ENCODE results near the gene CABLES1. TPM values are rescaled to one million over a fixed set of nuclear protein-coding genes. Genes with fewer than 3 reads are reported as not detected.

CABLES1 gene
- total and polyA plus RNA-seq, 12 donors: 2.1 to 11.9 (median 5.3) TPM

GRCh38 chr18:23179416-23179815, 44.1 kb downstream of the CABLES1 start:
- no peaks in the 10 kb centered on the region for H3K36me3 ChIP-seq (replicated peaks in 1 of 2)
- H3K4me1 ChIP-seq (replicated peaks in 1 of 2): no peaks in the 10 kb centered on the region
- H3K4me3 ChIP-seq: no peak overlapping the region
- no peak for TF ChIP-seq CTCF (IDR thresholded peaks at IDR 0.05)
- TF ChIP-seq POLR2A (IDR thresholded peaks at IDR 0.05): no peak
- no peaks in the 10 kb centered on the region for H3K9me3 ChIP-seq (replicated peaks in 1 of 3)
- H3K27ac ChIP-seq: no peak overlapping the region
- intact Hi-C loops (cut with DNase I): loop anchor here in 1 of 2 donors (10.0 kb wide), 1 partner anchor 55 kb away; no protein-coding TSS in a partner anchor
- H3K27me3 ChIP-seq: no peaks in the 10 kb centered on the region
- no peak for DNase-seq
- 75 to 84% (median 80%) methylated on average over 6 of the region's 6 CpGs for whole genome bisulfite sequencing, 4 donors

- no peaks in the 10 kb centered on the region for H3K36me3 ChIP-seq (replicated peaks in 1 of 2)
- no peak for TF ChIP-seq CTCF (IDR thresholded peaks at IDR 0.05)
- no peak for TF ChIP-seq POLR2A (IDR thresholded peaks at IDR 0.05)
- intact Hi-C loops (cut with DNase I): loop anchor here in 1 of 2 donors (5.0 kb wide), 1 partner anchor 39 kb away; no protein-coding TSS in a partner anchor
- H3K9me3 ChIP-seq (replicated peaks in 1 of 3): no peaks in the 10 kb centered on the region
- H3K4me3 ChIP-seq: no peak overlapping the region
- H3K27ac ChIP-seq: no peak overlapping the region
- H3K4me1 ChIP-seq (replicated peaks in 1 of 2): no peaks in the 10 kb centered on the region
- DNase-seq: no peak
- no peaks in the 10 kb centered on the region for H3K27me3 ChIP-seq
Observed at GRCh38 chr18:23181547-23181946, 46.3 kb downstream of the CABLES1 start.

GRCh38 chr18:23182606-23183005, 47.3 kb downstream of the CABLES1 start:
- H3K36me3 ChIP-seq (replicated peaks in 1 of 2): no peaks in the 10 kb centered on the region
- no peak overlapping the region for H3K4me3 ChIP-seq
- 91 to 100% (median 94%) methylated on average over 4 to 9 of the region's 9 CpGs for WGBS, 4 donors
- H3K4me1 ChIP-seq (replicated peaks in 1 of 2): no peaks in the 10 kb centered on the region
- no peaks in the 10 kb centered on the region for H3K9me3 ChIP-seq (replicated peaks in 1 of 3)
- no peak overlapping the region for H3K27ac ChIP-seq
- no peaks in the 10 kb centered on the region for H3K27me3 ChIP-seq
- intact Hi-C loops (cut with DNase I): loop anchor here in 1 of 2 donors (5.0 kb wide), 1 partner anchor 40 kb away; no protein-coding TSS in a partner anchor
- no peak for DNase-seq
- TF ChIP-seq CTCF (IDR thresholded peaks at IDR 0.05): no peak
- TF ChIP-seq POLR2A (IDR thresholded peaks at IDR 0.05): no peak

GRCh38 chr18:23183411-23184150, 48.3 kb downstream of the CABLES1 start:
- 70 to 84% (median 76%) methylated on average over 8 of the region's 8 CpGs for WGBS, 4 donors
- no peaks in the 10 kb centered on the region for H3K9me3 ChIP-seq (replicated peaks in 1 of 3)
- no peaks in the 10 kb centered on the region for H3K36me3 ChIP-seq (replicated peaks in 1 of 2)
- H3K4me3 ChIP-seq: no peak overlapping the region
- H3K27me3 ChIP-seq: no peaks in the 10 kb centered on the region
- intact Hi-C loops (cut with DNase I): loop anchor here in 1 of 2 donors (5.0 kb wide), 1 partner anchor 41 kb away; no protein-coding TSS in a partner anchor
- TF ChIP-seq POLR2A (IDR thresholded peaks at IDR 0.05) (no peak), CTCF (IDR thresholded peaks at IDR 0.05) (no peak)
- H3K27ac ChIP-seq: no peak overlapping the region
- no peaks in the 10 kb centered on the region for H3K4me1 ChIP-seq (replicated peaks in 1 of 2)
- DNase-seq: no peak

All from adrenal gland (tissue), 12 donors.